Smooth muscle cell (in vitro differentiated cells): ENCODE measurements around the gene TSPEAR. TPM values are rescaled to one million over a fixed set of nuclear protein-coding genes. Genes with fewer than 3 reads are reported as not detected.

Experiments
- DNase-seq: peaks from one replicate; lab custom pipeline; 2025; ENCODE audit not compliant: unreplicated experiment; lab: John Stamatoyannopoulos, UW
- H2AFZ ChIP-seq: fragments of 200-600 bp; sonication (generic); 2 replicates; pipeline ENCODE4 v1.6.0; 2016; ENCODE audit warnings: antibody characterized with exemption, low read depth, mild to moderate bottlenecking
- H3F3A ChIP-seq: fragments of 200-600 bp; sonication (generic); 2 replicates; pipeline ENCODE4 v1.6.0; 2017; ENCODE audit warnings: antibody characterized with exemption, low read depth
- H3K27ac ChIP-seq: fragments of 200-600 bp; sonication (generic); 2 replicates; pipeline ENCODE4 v1.5.1; 2016; ENCODE audit warnings: low read depth, mild to moderate bottlenecking
- H3K27me3 ChIP-seq: fragments of 200-600 bp; sonication (generic); 2 replicates; pipeline ENCODE4 v1.6.1; 2016; ENCODE audit warnings: low read depth, mild to moderate bottlenecking
- H3K36me3 ChIP-seq: fragments of 200-600 bp; sonication (generic); 2 replicates; pipeline ENCODE4 v1.5.1; 2016; ENCODE audit warnings: low read depth
- H3K4me1 ChIP-seq: fragments of 200-600 bp; sonication (generic); 2 replicates; pipeline ENCODE4 v1.5.1; 2016; ENCODE audit warnings: low read depth
- H3K4me2 ChIP-seq: fragments of 200-600 bp; sonication (generic); 2 replicates; pipeline ENCODE4 v1.6.0; 2016; ENCODE audit warnings: mild to moderate bottlenecking
- H3K4me3 ChIP-seq: fragments of 200-600 bp; sonication (generic); 2 replicates; pipeline ENCODE4 v1.5.1; 2016; ENCODE audit warnings: mild to moderate bottlenecking
- H3K79me2 ChIP-seq: fragments of 200-600 bp; sonication (generic); 2 replicates; pipeline ENCODE4 v1.6.0; 2016; ENCODE audit warnings: low read depth, mild to moderate bottlenecking
- H3K9ac ChIP-seq: fragments of 200-600 bp; sonication (generic); 2 replicates; pipeline ENCODE4 v1.6.0; 2016; ENCODE audit warnings: low read depth
- H3K9me3 ChIP-seq: fragments of 200-600 bp; sonication (generic); replicated peaks from 2 replicates; pipeline ENCODE4 v1.5.1; 2016; ENCODE audit warnings: low read depth
- H4K20me1 ChIP-seq: fragments of 200-600 bp; sonication (generic); 2 replicates; pipeline ENCODE4 v1.6.0; 2016; ENCODE audit warnings: low read depth
- whole genome bisulfite sequencing: methylation state at CpG from one replicate; pipeline ENCODE4 v1.1.7; 2016; ENCODE audit warnings: low lambda C conversion rate; 5-methylcytosine and 5-hydroxymethylcytosine counted together
- polyA plus RNA-seq: library from polyadenylated mRNA; unstranded; fragments of >200 nt; fragmentation: Nextera tagmentation; extraction: Ambion mirVana; gene quantifications from 2 replicates; pipeline ENCODE4 v1.2.1, GENCODE V29; 2016
- total RNA-seq: library from RNA; depleted of rRNA; stranded (reverse); fragments of >200 nt; gene quantifications from 2 replicates; pipeline ENCODE4 v1.2.3, GENCODE V29; 2014
- TF ChIP-seq, protein P1 (sequence below): fragments of 200-600 bp; sonication (generic); IDR thresholded peaks from 2 replicates; pipeline ENCODE4 v1.5.1; 2017; ENCODE audit warnings: borderline replicate concordance, mild to moderate bottlenecking, antibody characterized with exemption; ENCODE audit not compliant: insufficient read depth, poor library complexity, severe bottlenecking

TSPEAR gene
- total and polyA plus RNA-seq, 2 experiments from 2014 or later: 0.71 TPM; not detected in 1

- 81% methylated on average over 8 of the region's 8 CpGs for WGBS
- H3K4me2 ChIP-seq: no peak overlapping the region
Measured at GRCh38 chr21:44695641-44696040, 15.7 kb downstream of the TSPEAR start.

GRCh38 chr21:44695184-44695583 is 16.2 kb downstream of the TSPEAR start:
- DNase-seq: no peak
- TF ChIP-seq, protein P1, sequence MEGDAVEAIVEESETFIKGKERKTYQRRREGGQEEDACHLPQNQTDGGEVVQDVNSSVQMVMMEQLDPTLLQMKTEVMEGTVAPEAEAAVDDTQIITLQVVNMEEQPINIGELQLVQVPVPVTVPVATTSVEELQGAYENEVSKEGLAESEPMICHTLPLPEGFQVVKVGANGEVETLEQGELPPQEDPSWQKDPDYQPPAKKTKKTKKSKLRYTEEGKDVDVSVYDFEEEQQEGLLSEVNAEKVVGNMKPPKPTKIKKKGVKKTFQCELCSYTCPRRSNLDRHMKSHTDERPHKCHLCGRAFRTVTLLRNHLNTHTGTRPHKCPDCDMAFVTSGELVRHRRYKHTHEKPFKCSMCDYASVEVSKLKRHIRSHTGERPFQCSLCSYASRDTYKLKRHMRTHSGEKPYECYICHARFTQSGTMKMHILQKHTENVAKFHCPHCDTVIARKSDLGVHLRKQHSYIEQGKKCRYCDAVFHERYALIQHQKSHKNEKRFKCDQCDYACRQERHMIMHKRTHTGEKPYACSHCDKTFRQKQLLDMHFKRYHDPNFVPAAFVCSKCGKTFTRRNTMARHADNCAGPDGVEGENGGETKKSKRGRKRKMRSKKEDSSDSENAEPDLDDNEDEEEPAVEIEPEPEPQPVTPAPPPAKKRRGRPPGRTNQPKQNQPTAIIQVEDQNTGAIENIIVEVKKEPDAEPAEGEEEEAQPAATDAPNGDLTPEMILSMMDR: no peak
- H3K4me1 ChIP-seq: peaks cover 14% of the 10 kb centered on the region
- H3K9me3 ChIP-seq: no peaks in the 10 kb centered on the region
- H4K20me1 ChIP-seq: no peaks in the 10 kb centered on the region
- WGBS: 86% methylated on average over 8 of the region's 8 CpGs
- no peak overlapping the region for H3K4me2 ChIP-seq
- H2AFZ ChIP-seq: no peak overlapping the region
- H3F3A ChIP-seq: peaks cover 15% of the 10 kb centered on the region
- no peaks in the 10 kb centered on the region for H3K79me2 ChIP-seq
- H3K9ac ChIP-seq: no peak overlapping the region
- no peak overlapping the region for H3K4me3 ChIP-seq
- no peaks in the 10 kb centered on the region for H3K36me3 ChIP-seq
- no peaks in the 10 kb centered on the region for H3K27me3 ChIP-seq
- H3K27ac ChIP-seq: no peak overlapping the region

More at GRCh38 chr21:44695641-44696040, 15.7 kb downstream of the TSPEAR start:
- no peaks in the 10 kb centered on the region for H4K20me1 ChIP-seq
- no peak overlapping the region for H3K9ac ChIP-seq
- TF ChIP-seq, protein P1: no peak
- H3K9me3 ChIP-seq: no peaks in the 10 kb centered on the region
- H3K36me3 ChIP-seq: no peaks in the 10 kb centered on the region
- no peak for DNase-seq
- no peak overlapping the region for H3K27ac ChIP-seq
- H3K27me3 ChIP-seq: no peaks in the 10 kb centered on the region
- peaks cover 15% of the 10 kb centered on the region for H3F3A ChIP-seq
- no peaks in the 10 kb centered on the region for H3K79me2 ChIP-seq
- H3K4me3 ChIP-seq: no peak overlapping the region
- peaks cover 14% of the 10 kb centered on the region for H3K4me1 ChIP-seq
- H2AFZ ChIP-seq: no peak overlapping the region

DNA sequence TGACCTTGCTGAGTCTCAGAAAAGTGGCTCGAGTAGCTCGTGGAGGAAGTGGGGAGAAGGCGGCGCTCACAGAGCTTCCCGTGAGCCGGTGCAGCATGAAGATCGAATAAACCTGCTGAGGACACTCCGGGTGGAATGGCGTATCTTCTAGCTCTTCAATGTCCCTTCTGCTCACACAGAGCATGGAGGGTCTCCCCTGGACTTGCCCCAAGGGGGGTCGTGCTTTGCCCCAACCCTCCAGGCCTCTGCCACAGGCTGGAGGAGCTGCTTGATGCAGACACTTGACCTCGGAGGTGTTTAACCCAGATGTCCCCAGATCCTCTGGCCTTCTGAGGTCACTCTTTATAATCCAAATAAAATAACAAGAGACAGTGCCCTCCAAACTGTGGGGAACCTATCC is 16.6 kb downstream of the TSPEAR start:
- no peak for DNase-seq
- Histone ChIP-seq H3K9me3 (no peaks in the 10 kb centered on the region), H3K79me2 (no peaks in the 10 kb centered on the region), H2AFZ (no peak overlapping the region), H3K4me1 (peaks cover 14% of the 10 kb centered on the region), H3K27me3 (no peaks in the 10 kb centered on the region), H3K4me3 (no peak overlapping the region), H3K27ac (no peak overlapping the region), H3K4me2 (no peak overlapping the region), H3K9ac (no peak overlapping the region), H4K20me1 (no peaks in the 10 kb centered on the region), H3K36me3 (no peaks in the 10 kb centered on the region), H3F3A (peaks cover 15% of the 10 kb centered on the region)
- WGBS: 87% methylated on average over 11 of the region's 11 CpGs
- TF ChIP-seq, protein P1: no peak

DNA sequence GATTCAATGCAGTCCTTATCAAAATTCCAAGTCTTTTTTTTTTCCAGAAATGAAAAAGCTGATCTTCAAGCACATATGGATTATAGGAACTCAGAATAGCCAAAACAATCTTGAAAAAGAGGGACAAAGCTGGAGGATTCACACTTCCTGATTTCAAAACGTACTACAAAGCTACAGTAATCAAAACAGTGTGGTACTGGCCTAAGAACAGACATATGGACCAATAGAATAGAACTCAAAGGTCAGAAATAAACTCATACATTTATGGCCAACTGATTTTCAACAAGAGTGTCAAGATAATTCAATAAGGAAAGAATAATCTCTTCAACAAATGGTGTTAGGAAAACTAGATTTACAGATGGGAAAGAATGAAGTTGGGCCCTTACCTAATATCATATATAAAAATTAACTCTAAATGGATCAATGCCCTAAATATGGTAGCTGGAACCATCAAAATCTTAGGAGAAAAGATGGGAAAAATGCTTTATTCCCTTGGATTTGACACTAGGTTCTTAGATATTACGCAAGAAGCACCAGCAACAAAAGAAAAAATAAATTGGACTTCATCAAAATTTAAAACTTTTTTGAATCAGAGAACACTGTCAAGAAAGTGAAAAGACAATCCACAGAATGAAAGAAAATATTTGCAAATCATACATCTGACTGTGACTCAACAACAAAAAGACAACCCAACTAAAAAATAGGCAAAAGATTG is 18.4 kb downstream of the TSPEAR start:
- TF ChIP-seq, protein P1: no peak
- Histone ChIP-seq H3F3A (peaks cover 15% of the 10 kb centered on the region), H3K4me1 (peaks cover 6% of the 10 kb centered on the region), H3K27ac (no peak overlapping the region), H3K4me2 (no peak overlapping the region), H3K9ac (no peak overlapping the region), H3K4me3 (no peak overlapping the region), H3K79me2 (no peaks in the 10 kb centered on the region), H4K20me1 (no peaks in the 10 kb centered on the region), H3K36me3 (no peaks in the 10 kb centered on the region), H2AFZ (no peak overlapping the region), H3K27me3 (no peaks in the 10 kb centered on the region), H3K9me3 (no peaks in the 10 kb centered on the region)
- no peak for DNase-seq
- 48% methylated on average over 2 of the region's 2 CpGs for WGBS
